Measurements from ENCODE around the gene EPSTI1.

The EPSTI1 gene

GRCh38 chr13:43005460-43006236 is 13.6 kb upstream of the EPSTI1 start:
- Histone ChIP-seq H3K27ac (replicated peaks; ENCODE audit: low read length) (no peak overlapping the region), H3K4me1 (ENCODE audit: control insufficient read depth in 2 of 2, insufficient read depth in 1 of 2, low read depth in 1 of 2, low read length in 2 of 2) (peaks cover 0 to 5% of the 10 kb centered on the region in 2 donors)

GRCh38 chr13:43003729-43004128 is 11.7 kb upstream of the EPSTI1 start:
- WGBS, 2 donors (ENCODE audit: extremely low coverage in 2 of 2, insufficient read length in 2 of 2, insufficient replicate concordance in 1 of 2): no CpG with 5 or more reads among the region's 6 CpGs
- H3K27ac ChIP-seq (replicated peaks; ENCODE audit: low read length): no peak overlapping the region
- no peaks in the 10 kb centered on the region for H3K9me3 ChIP-seq (replicated peaks in 1 of 2; ENCODE audit: control insufficient read depth in 2 of 2, insufficient read depth in 1 of 2, low read depth in 1 of 2, low read length in 2 of 2)
- H2BK12ac ChIP-seq (ENCODE audit: low read length): no peak overlapping the region
- no peak overlapping the region for H3K23ac ChIP-seq (ENCODE audit: low read depth, low read length, poor library complexity)
- H2AFZ ChIP-seq (ENCODE audit: low read length): no peak overlapping the region
- H3K4me3 ChIP-seq (ENCODE audit: low read length in 2 of 2): no peak overlapping the region
- no peak overlapping the region for H2BK5ac ChIP-seq (ENCODE audit: low read length)
- H3K79me1 ChIP-seq (ENCODE audit: low read depth, low read length): no peaks in the 10 kb centered on the region
- no peak for DNase-seq (ENCODE audit: low spot score)
- no peak overlapping the region for H3K4me2 ChIP-seq (ENCODE audit: insufficient read depth, low read length, poor library complexity, severe bottlenecking)
- no peak overlapping the region for H2AK5ac ChIP-seq (ENCODE audit: low read depth, low read length)
- H3K18ac ChIP-seq (ENCODE audit: low read length): no peak overlapping the region
- H2BK120ac ChIP-seq (ENCODE audit: low read depth, low read length): no peak overlapping the region
- no peaks in the 10 kb centered on the region for H3K27me3 ChIP-seq (ENCODE audit: control insufficient read depth in 3 of 3, insufficient read depth in 3 of 3, low read depth in 1 of 3, low read length in 3 of 3)
- H4K91ac ChIP-seq (ENCODE audit: low read depth, low read length, poor library complexity): no peak overlapping the region
- no peak overlapping the region for H3K4ac ChIP-seq (ENCODE audit: low read length)
- H3K9ac ChIP-seq (ENCODE audit: low read depth, low read length, poor library complexity): no peak overlapping the region
- H4K8ac ChIP-seq (ENCODE audit: low read depth, low read length): no peak overlapping the region
- H3K4me1 ChIP-seq (ENCODE audit: control insufficient read depth in 2 of 2, insufficient read depth in 1 of 2, low read depth in 1 of 2, low read length in 2 of 2): peaks cover 0 to 5% of the 10 kb centered on the region in 2 donors
- H3K14ac ChIP-seq (ENCODE audit: low read length): no peak overlapping the region
- H3K36me3 ChIP-seq (replicated peaks in 1 of 2; ENCODE audit: control insufficient read depth in 2 of 2, insufficient read depth in 2 of 2, low read length in 2 of 2): no peaks in the 10 kb centered on the region
- H2BK15ac ChIP-seq (ENCODE audit: low read length): no peak overlapping the region

More at GRCh38 chr13:43005460-43006236, 13.6 kb upstream of the EPSTI1 start:
- Histone ChIP-seq H2AFZ (ENCODE audit: low read length) (no peak overlapping the region), H3K9me3 (replicated peaks in 1 of 2; ENCODE audit: control insufficient read depth in 2 of 2, insufficient read depth in 1 of 2, low read depth in 1 of 2, low read length in 2 of 2) (no peaks in the 10 kb centered on the region), H3K14ac (ENCODE audit: low read length) (no peak overlapping the region), H2AK5ac (ENCODE audit: low read depth, low read length) (no peak overlapping the region), H2BK5ac (ENCODE audit: low read length) (no peak overlapping the region), H3K18ac (ENCODE audit: low read length) (no peak overlapping the region), H3K23ac (ENCODE audit: low read depth, low read length, poor library complexity) (no peak overlapping the region), H4K8ac (ENCODE audit: low read depth, low read length) (no peak overlapping the region), H3K27me3 (ENCODE audit: control insufficient read depth in 3 of 3, insufficient read depth in 3 of 3, low read depth in 1 of 3, low read length in 3 of 3) (no peaks in the 10 kb centered on the region), H4K91ac (ENCODE audit: low read depth, low read length, poor library complexity) (no peak overlapping the region), H2BK12ac (ENCODE audit: low read length) (no peak overlapping the region), H3K4me2 (ENCODE audit: insufficient read depth, low read length, poor library complexity, severe bottlenecking) (no peak overlapping the region), H3K79me1 (ENCODE audit: low read depth, low read length) (no peaks in the 10 kb centered on the region), H3K36me3 (replicated peaks in 1 of 2; ENCODE audit: control insufficient read depth in 2 of 2, insufficient read depth in 2 of 2, low read length in 2 of 2) (no peaks in the 10 kb centered on the region), H2BK120ac (ENCODE audit: low read depth, low read length) (no peak overlapping the region), H2BK15ac (ENCODE audit: low read length) (no peak overlapping the region), H3K4me3 (ENCODE audit: low read length in 2 of 2) (no peak overlapping the region), H3K9ac (ENCODE audit: low read depth, low read length, poor library complexity) (no peak overlapping the region), H3K4ac (ENCODE audit: low read length) (no peak overlapping the region)
- DNase-seq (ENCODE audit: low spot score): no peak
- no CpG with 5 or more reads among the region's 3 CpGs for WGBS, 2 donors (ENCODE audit: extremely low coverage in 2 of 2, insufficient read length in 2 of 2, insufficient replicate concordance in 1 of 2)

DNA sequence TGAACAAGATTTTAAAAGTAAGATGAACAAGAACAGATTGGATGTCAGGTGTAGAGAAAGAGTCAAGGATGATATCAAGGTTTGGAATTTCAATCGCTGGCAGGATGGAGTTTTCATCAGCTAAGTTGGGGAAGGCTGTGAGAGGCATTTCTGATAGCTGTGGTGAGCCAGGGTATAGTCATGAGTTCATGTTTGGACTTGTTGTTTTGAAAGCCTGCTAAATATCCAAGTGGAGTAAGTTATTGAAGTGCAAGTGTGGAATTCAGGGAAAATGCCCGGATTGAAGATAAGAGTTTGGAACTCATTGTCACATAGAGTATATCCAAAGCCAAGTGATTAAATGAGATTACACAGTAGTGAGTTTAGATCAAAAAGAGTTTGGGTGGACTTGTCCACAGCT is 11.0 kb upstream of the EPSTI1 start:
- Histone ChIP-seq H3K4me2 (ENCODE audit: insufficient read depth, low read length, poor library complexity, severe bottlenecking) (no peak overlapping the region), H3K4me3 (ENCODE audit: low read length in 2 of 2) (no peak overlapping the region), H3K18ac (ENCODE audit: low read length) (no peak overlapping the region), H2BK5ac (ENCODE audit: low read length) (no peak overlapping the region), H3K27ac (replicated peaks; ENCODE audit: low read length) (no peak overlapping the region), H3K4me1 (ENCODE audit: control insufficient read depth in 2 of 2, insufficient read depth in 1 of 2, low read depth in 1 of 2, low read length in 2 of 2) (peaks cover 0 to 5% of the 10 kb centered on the region in 2 donors), H3K9me3 (replicated peaks in 1 of 2; ENCODE audit: control insufficient read depth in 2 of 2, insufficient read depth in 1 of 2, low read depth in 1 of 2, low read length in 2 of 2) (no peaks in the 10 kb centered on the region), H3K79me1 (ENCODE audit: low read depth, low read length) (no peaks in the 10 kb centered on the region), H3K23ac (ENCODE audit: low read depth, low read length, poor library complexity) (no peak overlapping the region), H3K36me3 (replicated peaks in 1 of 2; ENCODE audit: control insufficient read depth in 2 of 2, insufficient read depth in 2 of 2, low read length in 2 of 2) (no peaks in the 10 kb centered on the region), H4K91ac (ENCODE audit: low read depth, low read length, poor library complexity) (no peak overlapping the region), H2AFZ (ENCODE audit: low read length) (no peak overlapping the region), H2BK15ac (ENCODE audit: low read length) (no peak overlapping the region), H2BK12ac (ENCODE audit: low read length) (no peak overlapping the region), H3K4ac (ENCODE audit: low read length) (no peak overlapping the region), H2BK120ac (ENCODE audit: low read depth, low read length) (no peak overlapping the region), H4K8ac (ENCODE audit: low read depth, low read length) (no peak overlapping the region), H3K27me3 (ENCODE audit: control insufficient read depth in 3 of 3, insufficient read depth in 3 of 3, low read depth in 1 of 3, low read length in 3 of 3) (no peaks in the 10 kb centered on the region), H3K9ac (ENCODE audit: low read depth, low read length, poor library complexity) (no peak overlapping the region), H3K14ac (ENCODE audit: low read length) (no peak overlapping the region), H2AK5ac (ENCODE audit: low read depth, low read length) (no peak overlapping the region)
- DNase-seq (ENCODE audit: low spot score): no peak
- no CpG with 5 or more reads among the region's 2 CpGs for WGBS, 2 donors (ENCODE audit: extremely low coverage in 2 of 2, insufficient read length in 2 of 2, insufficient replicate concordance in 1 of 2)

DNA sequence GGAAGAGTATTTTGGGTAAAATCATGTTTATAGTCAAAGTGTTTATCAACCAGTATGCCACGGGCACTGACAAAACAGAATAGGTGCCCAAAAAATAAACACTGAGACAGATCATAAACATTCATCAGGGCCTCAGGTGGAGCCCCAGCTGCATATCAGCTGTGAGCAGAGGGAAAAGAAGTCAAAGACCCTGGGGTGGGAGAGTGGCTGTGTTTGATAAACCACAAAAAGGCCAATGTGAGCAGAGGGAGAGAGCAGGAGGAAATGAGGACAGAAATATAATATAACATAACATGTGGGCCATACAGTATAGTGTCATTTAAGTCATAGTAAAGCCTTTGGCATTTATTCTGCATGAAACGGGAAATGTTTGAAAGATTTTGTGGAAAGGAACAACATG is 10.0 kb upstream of the EPSTI1 start:
- Histone ChIP-seq H3K4me2 (ENCODE audit: insufficient read depth, low read length, poor library complexity, severe bottlenecking) (no peak overlapping the region), H3K27ac (replicated peaks; ENCODE audit: low read length) (no peak overlapping the region)
- WGBS, 2 donors (ENCODE audit: extremely low coverage in 2 of 2, insufficient read length in 2 of 2, insufficient replicate concordance in 1 of 2): no CpG with 5 or more reads among the region's 2 CpGs

More for the DNA sequence above, 10.0 kb upstream of the EPSTI1 start:
- no peaks in the 10 kb centered on the region for H3K36me3 ChIP-seq (replicated peaks in 1 of 2; ENCODE audit: control insufficient read depth in 2 of 2, insufficient read depth in 2 of 2, low read length in 2 of 2)
- no peak overlapping the region for H2AK5ac ChIP-seq (ENCODE audit: low read depth, low read length)
- H3K4ac ChIP-seq (ENCODE audit: low read length): no peak overlapping the region
- H3K9me3 ChIP-seq (replicated peaks in 1 of 2; ENCODE audit: control insufficient read depth in 2 of 2, insufficient read depth in 1 of 2, low read depth in 1 of 2, low read length in 2 of 2): no peaks in the 10 kb centered on the region
- no peak overlapping the region for H3K4me3 ChIP-seq (ENCODE audit: low read length in 2 of 2)
- H2BK12ac ChIP-seq (ENCODE audit: low read length): no peak overlapping the region
- no peak overlapping the region for H2AFZ ChIP-seq (ENCODE audit: low read length)
- no peak overlapping the region for H4K91ac ChIP-seq (ENCODE audit: low read depth, low read length, poor library complexity)
- no peak for DNase-seq (ENCODE audit: low spot score)
- no peak overlapping the region for H3K18ac ChIP-seq (ENCODE audit: low read length)
- no peaks in the 10 kb centered on the region for H3K27me3 ChIP-seq (ENCODE audit: control insufficient read depth in 3 of 3, insufficient read depth in 3 of 3, low read depth in 1 of 3, low read length in 3 of 3)
- H2BK5ac ChIP-seq (ENCODE audit: low read length): no peak overlapping the region
- H2BK120ac ChIP-seq (ENCODE audit: low read depth, low read length): no peak overlapping the region
- no peak overlapping the region for H4K8ac ChIP-seq (ENCODE audit: low read depth, low read length)
- no peaks in the 10 kb centered on the region for H3K79me1 ChIP-seq (ENCODE audit: low read depth, low read length)
- H3K23ac ChIP-seq (ENCODE audit: low read depth, low read length, poor library complexity): no peak overlapping the region
- H3K14ac ChIP-seq (ENCODE audit: low read length): no peak overlapping the region
- H3K4me1 ChIP-seq (ENCODE audit: control insufficient read depth in 2 of 2, insufficient read depth in 1 of 2, low read depth in 1 of 2, low read length in 2 of 2): peaks cover 0 to 2% of the 10 kb centered on the region in 2 donors
- no peak overlapping the region for H3K9ac ChIP-seq (ENCODE audit: low read depth, low read length, poor library complexity)
- H2BK15ac ChIP-seq (ENCODE audit: low read length): no peak overlapping the region
